ENCODE results near the gene NCOR1. TPM values are rescaled to one million over a fixed set of nuclear protein-coding genes. Genes with fewer than 3 reads are reported as not detected.
A peak's percentile ranks its signal among the peaks of the same experiment; 100 is the strongest.

The NCOR1 gene
- total and polyA plus RNA-seq, 2 of the 13 experiments (the other 11 are each of a cell fraction or from before 2014, with no cell fraction given), result 57.0 to 71.7 TPM

DNA sequence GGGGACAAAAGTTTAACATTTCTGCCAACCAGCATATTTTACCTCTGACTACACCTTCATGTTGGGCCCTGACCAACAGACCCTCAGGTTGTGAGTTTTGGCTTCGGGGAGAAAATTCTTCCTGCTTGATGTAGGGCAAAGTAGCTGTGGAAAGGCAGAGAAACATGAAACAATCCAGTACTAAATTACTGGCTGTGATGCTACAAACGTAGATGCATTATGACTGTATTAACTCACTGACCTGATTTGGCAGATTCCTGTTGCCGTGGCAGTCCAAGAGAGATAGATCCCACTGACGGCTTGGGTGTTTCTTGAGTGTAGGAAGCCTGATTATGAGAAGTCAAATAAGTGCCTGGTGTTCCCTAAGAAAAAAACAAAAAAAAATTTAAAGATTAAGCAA is 135.0 kb downstream of the NCOR1 start (continued):
- TF ChIP-seq MAZ (IDR thresholded peaks at IDR 0.05; ENCODE audit: borderline replicate concordance, low read depth, low read length) (no peak), MAZ (CRISPR knock-in tag; IDR thresholded peaks at IDR 0.05; ENCODE audit: low read depth) (no peak), ATM (IDR thresholded peaks at IDR 0.05; ENCODE audit: borderline replicate concordance) (no peak), RFXANK (CRISPR knock-in tag; IDR thresholded peaks at IDR 0.05) (no peak), SAFB2 (CRISPR knock-in tag; IDR thresholded peaks at IDR 0.05; ENCODE audit: borderline replicate concordance, low read depth) (no peak)

DNA sequence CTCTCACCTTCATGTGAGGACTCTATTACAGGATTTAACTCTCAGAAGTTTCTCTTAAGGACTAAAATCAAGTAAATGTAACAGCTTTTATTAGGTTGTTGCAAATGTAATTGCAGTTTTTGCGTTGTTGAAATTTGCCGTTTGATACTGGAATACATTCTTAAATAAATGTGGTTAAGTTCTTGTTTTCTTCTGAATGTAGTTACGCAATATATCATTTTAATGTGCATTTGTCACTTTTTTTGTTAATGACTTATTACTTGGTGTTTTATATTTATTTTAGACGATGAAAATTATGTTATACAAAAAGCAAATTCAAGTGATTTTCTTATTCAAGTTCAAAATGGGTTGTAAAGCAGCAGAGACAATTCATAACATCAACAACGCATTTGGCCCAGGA is 139.4 kb downstream of the NCOR1 start:
- Histone ChIP-seq H3K79me2 (ENCODE audit: insufficient read depth, low read length) (no peaks in the 10 kb centered on the region), H3K4me2 (ENCODE audit: low read depth, low read length) (no peak overlapping the region), H3K27me3 (ENCODE audit: control insufficient read depth in 1 of 2, insufficient read depth in 2 of 2, low read length in 2 of 2) (no peaks in the 10 kb centered on the region), H3K27ac (ENCODE audit: extremely low read length, insufficient read depth, low read length) (no peak overlapping the region), H3K9ac (ENCODE audit: insufficient read depth, low read depth, low read length) (no peak overlapping the region), H3K36me3 (replicated peaks in 1 of 2; ENCODE audit: control insufficient read depth in 1 of 2, insufficient read depth in 2 of 2, low read length in 2 of 2) (peaks cover 15 to 77% of the 10 kb centered on the region in 2 experiments), H3K4me3 (replicated peaks in 1 of 3; ENCODE audit: insufficient read depth in 1 of 3, low read depth in 2 of 3, low read length in 3 of 3) (no peak overlapping the region), H2AFZ (ENCODE audit: low read length) (no peak overlapping the region), H3K9me3 (ENCODE audit: low read length) (no peaks in the 10 kb centered on the region), H4K20me1 (ENCODE audit: insufficient read depth, low read length) (no peaks in the 10 kb centered on the region), H3K4me1 (ENCODE audit: insufficient read depth, low read length) (no peaks in the 10 kb centered on the region)
- no peak for DNase-seq (ENCODE audit: low spot score)
- no TSS peak for BruUV-seq (replicated peaks)
- FAIRE-seq, result no peak
- ChIA-PET POLR2A (no interaction called here), CTCF (ENCODE audit: low intra/inter-chr PET ratio, low total read pairs) (no interaction called here)
- intact Hi-C loops (cut with micrococcal nuclease; ENCODE audit: unreplicated experiment), result no loop called here
- no peak for ATAC-seq
- TF ChIP-seq CEBPB (IDR thresholded peaks at IDR 0.05; ENCODE audit: borderline replicate concordance, low read depth, low read length), result peak; percentile 71
- TF ChIP-seq, protein P1, sequence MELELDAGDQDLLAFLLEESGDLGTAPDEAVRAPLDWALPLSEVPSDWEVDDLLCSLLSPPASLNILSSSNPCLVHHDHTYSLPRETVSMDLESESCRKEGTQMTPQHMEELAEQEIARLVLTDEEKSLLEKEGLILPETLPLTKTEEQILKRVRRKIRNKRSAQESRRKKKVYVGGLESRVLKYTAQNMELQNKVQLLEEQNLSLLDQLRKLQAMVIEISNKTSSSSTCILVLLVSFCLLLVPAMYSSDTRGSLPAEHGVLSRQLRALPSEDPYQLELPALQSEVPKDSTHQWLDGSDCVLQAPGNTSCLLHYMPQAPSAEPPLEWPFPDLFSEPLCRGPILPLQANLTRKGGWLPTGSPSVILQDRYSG (CRISPR knock-in tag; IDR thresholded peaks at IDR 0.05), result no peak
- in situ Hi-C loops (cut with HindIII; ENCODE audit: extremely low pct_ligation_motif_present, low pct_unique_long_range_greater_than_20kb), result no loop called here
- 96% methylated on average over 5 of the region's 5 CpGs for WGBS (ENCODE audit: low lambda C conversion rate)

DNA sequence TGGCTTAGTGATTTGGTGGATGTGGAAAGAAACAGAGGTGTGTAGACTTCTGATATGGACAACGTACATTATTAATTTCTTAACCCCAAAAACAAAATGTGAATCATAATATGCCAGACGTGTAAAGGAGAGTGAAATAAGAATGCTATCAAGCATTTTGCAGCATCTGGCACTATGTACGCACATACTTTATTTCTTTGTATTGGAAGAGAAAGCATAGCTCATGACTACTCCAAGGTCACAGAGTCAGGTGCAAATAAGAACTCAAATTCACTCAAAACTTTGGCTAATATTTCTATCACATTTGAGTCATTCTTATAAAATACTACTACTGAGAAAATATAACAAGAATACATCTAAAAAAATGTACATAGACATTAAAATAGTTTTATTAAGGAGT is 140.9 kb downstream of the NCOR1 start:
- in situ Hi-C loops (cut with HindIII; ENCODE audit: extremely low pct_ligation_motif_present, low pct_unique_long_range_greater_than_20kb) (no loop called here), intact Hi-C loops (cut with micrococcal nuclease; ENCODE audit: unreplicated experiment) (no loop called here)
- BruUV-seq (replicated peaks), result no TSS peak
- Histone ChIP-seq H3K27ac (ENCODE audit: extremely low read length, insufficient read depth, low read length) (no peak overlapping the region), H3K36me3 (replicated peaks in 1 of 2; ENCODE audit: control insufficient read depth in 1 of 2, insufficient read depth in 2 of 2, low read length in 2 of 2) (peaks cover 17 to 82% of the 10 kb centered on the region in 2 experiments), H3K9me3 (ENCODE audit: low read length) (no peaks in the 10 kb centered on the region), H3K4me3 (replicated peaks in 1 of 3; ENCODE audit: insufficient read depth in 1 of 3, low read depth in 2 of 3, low read length in 3 of 3) (no peak overlapping the region), H4K20me1 (ENCODE audit: insufficient read depth, low read length) (no peaks in the 10 kb centered on the region), H3K4me2 (ENCODE audit: low read depth, low read length) (no peak overlapping the region), H3K4me1 (ENCODE audit: insufficient read depth, low read length) (no peaks in the 10 kb centered on the region), H2AFZ (ENCODE audit: low read length) (no peak overlapping the region), H3K9ac (ENCODE audit: insufficient read depth, low read depth, low read length) (no peak overlapping the region), H3K27me3 (ENCODE audit: control insufficient read depth in 1 of 2, insufficient read depth in 2 of 2, low read length in 2 of 2) (no peaks in the 10 kb centered on the region), H3K79me2 (ENCODE audit: insufficient read depth, low read length) (no peaks in the 10 kb centered on the region)
- FAIRE-seq (no peak), ATAC-seq (no peak), DNase-seq (ENCODE audit: low spot score) (no peak)
- whole genome bisulfite sequencing (ENCODE audit: low lambda C conversion rate), result 98% methylated on average over 3 of the region's 3 CpGs
- CTCF ChIA-PET (ENCODE audit: low intra/inter-chr PET ratio, low total read pairs), result no interaction called here
- POLR2A ChIA-PET, result no interaction called here
- TF ChIP-seq, protein P2, sequence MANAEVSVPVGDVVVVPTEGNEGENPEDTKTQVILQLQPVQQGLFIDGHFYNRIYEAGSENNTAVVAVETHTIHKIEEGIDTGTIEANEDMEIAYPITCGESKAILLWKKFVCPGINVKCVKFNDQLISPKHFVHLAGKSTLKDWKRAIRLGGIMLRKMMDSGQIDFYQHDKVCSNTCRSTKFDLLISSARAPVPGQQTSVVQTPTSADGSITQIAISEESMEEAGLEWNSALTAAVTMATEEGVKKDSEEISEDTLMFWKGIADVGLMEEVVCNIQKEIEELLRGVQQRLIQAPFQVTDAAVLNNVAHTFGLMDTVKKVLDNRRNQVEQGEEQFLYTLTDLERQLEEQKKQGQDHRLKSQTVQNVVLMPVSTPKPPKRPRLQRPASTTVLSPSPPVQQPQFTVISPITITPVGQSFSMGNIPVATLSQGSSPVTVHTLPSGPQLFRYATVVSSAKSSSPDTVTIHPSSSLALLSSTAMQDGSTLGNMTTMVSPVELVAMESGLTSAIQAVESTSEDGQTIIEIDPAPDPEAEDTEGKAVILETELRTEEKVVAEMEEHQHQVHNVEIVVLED (CRISPR knock-in tag; IDR thresholded peaks at IDR 0.05; ENCODE audit: borderline replicate concordance), result no peak
- TF ChIP-seq, protein P3, sequence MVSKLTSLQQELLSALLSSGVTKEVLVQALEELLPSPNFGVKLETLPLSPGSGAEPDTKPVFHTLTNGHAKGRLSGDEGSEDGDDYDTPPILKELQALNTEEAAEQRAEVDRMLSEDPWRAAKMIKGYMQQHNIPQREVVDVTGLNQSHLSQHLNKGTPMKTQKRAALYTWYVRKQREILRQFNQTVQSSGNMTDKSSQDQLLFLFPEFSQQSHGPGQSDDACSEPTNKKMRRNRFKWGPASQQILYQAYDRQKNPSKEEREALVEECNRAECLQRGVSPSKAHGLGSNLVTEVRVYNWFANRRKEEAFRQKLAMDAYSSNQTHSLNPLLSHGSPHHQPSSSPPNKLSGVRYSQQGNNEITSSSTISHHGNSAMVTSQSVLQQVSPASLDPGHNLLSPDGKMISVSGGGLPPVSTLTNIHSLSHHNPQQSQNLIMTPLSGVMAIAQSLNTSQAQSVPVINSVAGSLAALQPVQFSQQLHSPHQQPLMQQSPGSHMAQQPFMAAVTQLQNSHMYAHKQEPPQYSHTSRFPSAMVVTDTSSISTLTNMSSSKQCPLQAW (CRISPR knock-in tag; IDR thresholded peaks at IDR 0.05), result no peak
- TF ChIP-seq ZNF598 (CRISPR knock-in tag; IDR thresholded peaks at IDR 0.05; ENCODE audit: borderline replicate concordance) (no peak), ZNF432 (CRISPR knock-in tag; IDR thresholded peaks at IDR 0.05; ENCODE audit: borderline replicate concordance) (no peak)
